Measurements from ENCODE around the gene USP3.

The USP3 gene

GRCh38 chr15:63593705-63594671 lies 89.6 kb downstream of the USP3 start:
- DNase-seq (ENCODE audit: low spot score): peak; percentile 29

GRCh38 chr15:63595065-63595464 lies 90.7 kb downstream of the USP3 start:
- no peak for DNase-seq (ENCODE audit: low spot score)

GRCh38 chr15:63595688-63596087 lies 91.3 kb downstream of the USP3 start:
- no peak for DNase-seq (ENCODE audit: low spot score)

- no peak for DNase-seq (ENCODE audit: low spot score)
Observed at GRCh38 chr15:63596676-63597037, 92.3 kb downstream of the USP3 start.

GRCh38 chr15:63597038-63597790 lies 92.8 kb downstream of the USP3 start, which contains the start of gene FBXL22:
Gene FBXL22 (plus strand): TSS chr15:63597387. CDS start chr15:63597393, 6 bp downstream.
- no peak for DNase-seq (ENCODE audit: low spot score)

- DNase-seq (ENCODE audit: low spot score): no peak
Observed at GRCh38 chr15:63597821-63598220, 93.4 kb downstream of the USP3 start.

- DNase-seq (ENCODE audit: low spot score): no peak
Observed at GRCh38 chr15:63598473-63599400, 94.3 kb downstream of the USP3 start.

GRCh38 chr15:63599401-63600000 lies 95.1 kb downstream of the USP3 start:
- DNase-seq (ENCODE audit: low spot score): peak; percentile 73

GRCh38 chr15:63600001-63600615 lies 95.7 kb downstream of the USP3 start:
- DNase-seq (ENCODE audit: low spot score): peak; percentile 46

GRCh38 chr15:63600616-63601025 lies 96.2 kb downstream of the USP3 start:
- DNase-seq (ENCODE audit: low spot score): peak; percentile 96

- DNase-seq (ENCODE audit: low spot score): peak; percentile 32
Observed at GRCh38 chr15:63601026-63601703, 96.8 kb downstream of the USP3 start.

GRCh38 chr15:63601704-63602185 lies 97.4 kb downstream of the USP3 start:
- peak; percentile 52 for DNase-seq (ENCODE audit: low spot score)

GRCh38 chr15:63602595-63602994 lies 98.2 kb downstream of the USP3 start:
- no peak for DNase-seq (ENCODE audit: low spot score)

- DNase-seq (ENCODE audit: low spot score): no peak
Observed at GRCh38 chr15:63603516-63603915, 99.1 kb downstream of the USP3 start.

- DNase-seq (ENCODE audit: low spot score): no peak
Observed at GRCh38 chr15:63604281-63604680, 99.9 kb downstream of the USP3 start.

GRCh38 chr15:63605036-63605435 lies 100.6 kb downstream of the USP3 start:
- no peak for DNase-seq (ENCODE audit: low spot score)

GRCh38 chr15:63605816-63606215 lies 101.4 kb downstream of the USP3 start:
- no peak for DNase-seq (ENCODE audit: low spot score)

- no peak for DNase-seq (ENCODE audit: low spot score)
Observed at GRCh38 chr15:63606308-63606707, 101.9 kb downstream of the USP3 start.

GRCh38 chr15:63608989-63609388 lies 104.6 kb downstream of the USP3 start:
- no peak for DNase-seq (ENCODE audit: low spot score)

GRCh38 chr15:63609448-63609847 lies 105.1 kb downstream of the USP3 start:
- no peak for DNase-seq (ENCODE audit: low spot score)
